Endothelial cell of umbilical vein (primary cell): ENCODE data around the gene ETNK2. TPM values are rescaled to one million over a fixed set of nuclear protein-coding genes. Genes with fewer than 3 reads are reported as not detected.
"Not testable (repeated sequence)": the region's sequence is repeated elsewhere in the genome, so short reads cannot be mapped to it uniquely, and the experiment has no call there.

Source experiments
- BruUV-seq: library from RNA; stranded (reverse); fragments of 400-500 nt; replicated peaks from 2 replicates; lab custom pipeline; 2021; lab: Mats Ljungman, UMichigan
- CTCF ChIA-PET: fragments of 300-600, 350-600 bp; sonication (Branson Sonifier 250); formaldehyde crosslinking; loops from one replicate; lab custom pipeline; 2021; ENCODE audit warnings: antibody characterized with exemption, inconsistent platforms; lab: Charles Lee
- POLR2A ChIA-PET: fragments of 300-600, 350-600 bp; sonication (Branson Sonifier 250); formaldehyde crosslinking; loops from one replicate; lab custom pipeline; 2021; ENCODE audit warnings: antibody characterized with exemption, inconsistent platforms; lab: Charles Lee
- DNase-seq: peaks from one replicate; pipeline ENCODE4 v3.0.0-alpha.2; 2011; ENCODE audit warnings: low read depth, low spot score
- FAIRE-seq: peaks from 2 replicates; lab custom pipeline; 2011; peaks lifted over from hg19 to GRCh38; lab: Jason Lieb, UNC
- H2AFZ ChIP-seq: 2 replicates; pipeline ENCODE4 v1.6.0; 2012; ENCODE audit warnings: low read depth, low read length, control low read depth, inconsistent platforms
- H3K27ac ChIP-seq: 2 replicates; pipeline ENCODE4 v1.5.1; 2011; ENCODE audit warnings: low read depth, mild to moderate bottlenecking, control low read depth, low read length, moderate library complexity; ENCODE audit not compliant: insufficient read depth
- H3K27me3 ChIP-seq, 2 experiments: 2 replicates each; pipeline versions ENCODE4 v1.6.0 to v1.6.1; 2011; ENCODE audit warnings: low read length in 2 of 2, mixed read lengths in 1 of 2; ENCODE audit not compliant: control insufficient read depth in 2 of 2, insufficient read depth in 2 of 2
- H3K36me3 ChIP-seq, 2 experiments: 2 replicates in 1 of 2; 3 replicates in 1 of 2; pipeline ENCODE4 v1.5.1; 2011; ENCODE audit warnings: low read length in 2 of 2, mild to moderate bottlenecking in 1 of 2, moderate library complexity in 1 of 2; ENCODE audit not compliant: control insufficient read depth in 2 of 2, insufficient read depth in 2 of 2; ENCODE audit errors: extremely low read depth in 1 of 2
- H3K4me1 ChIP-seq: 3 replicates; pipeline ENCODE4 v1.5.1; 2011; ENCODE audit warnings: mild to moderate bottlenecking, low read length; ENCODE audit not compliant: control insufficient read depth, insufficient read depth; ENCODE audit errors: extremely low read depth
- H3K4me2 ChIP-seq: 2 replicates; pipeline ENCODE4 v1.6.1; 2011; ENCODE audit warnings: low read length, control low read depth, mixed read lengths; ENCODE audit not compliant: insufficient read depth
- H3K4me3 ChIP-seq, 3 experiments: fragments of 200-600 bp in 1 of 3; sonication (generic), shearing (Covaris generic) in 1 of 3; replicated peaks in 1 of 3; 2 replicates each; pipeline ENCODE4 v1.5.1; 2011 to 2016; ENCODE audit warnings: control low read depth in 3 of 3, low read length in 3 of 3, mild to moderate bottlenecking in 2 of 3, inconsistent platforms in 1 of 3, low read depth in 1 of 3, moderate library complexity in 1 of 3; ENCODE audit not compliant: insufficient read depth in 1 of 3
- H3K79me2 ChIP-seq: 2 replicates; pipeline ENCODE4 v1.6.0; 2012; ENCODE audit warnings: low read length, inconsistent platforms; ENCODE audit not compliant: control insufficient read depth, insufficient read depth
- H3K9ac ChIP-seq: replicated peaks from 2 replicates; pipeline ENCODE3; 2011; ENCODE audit warnings: low read length, control low read depth; ENCODE audit not compliant: insufficient read depth; ENCODE audit errors: extremely low read depth
- H3K9me1 ChIP-seq: replicated peaks from 3 replicates; pipeline ENCODE4 v1.6.0; 2011; ENCODE audit warnings: mild to moderate bottlenecking, low read length; ENCODE audit not compliant: control insufficient read depth, insufficient read depth; ENCODE audit errors: extremely low read depth
- H3K9me3 ChIP-seq: replicated peaks from 2 replicates; pipeline ENCODE4 v1.5.1; 2012; ENCODE audit warnings: low read length, inconsistent platforms; ENCODE audit not compliant: control insufficient read depth, insufficient read depth
- H4K20me1 ChIP-seq: replicated peaks from 2 replicates; pipeline ENCODE3; 2011; ENCODE audit warnings: mild to moderate bottlenecking, low read length; ENCODE audit not compliant: control insufficient read depth, insufficient read depth; ENCODE audit errors: extremely low read depth
- EZH2 ChIP-seq: IDR thresholded peaks from 2 replicates; pipeline ENCODE4 v1.6.1; 2012; ENCODE audit warnings: borderline replicate concordance, low read depth, mild to moderate bottlenecking, moderate library complexity, low read length, inconsistent platforms; ENCODE audit not compliant: severe bottlenecking
- GATA2 ChIP-seq: IDR thresholded peaks from 2 replicates; pipeline ENCODE4 v1.7.0; 2011; ENCODE audit warnings: low read depth, mild to moderate bottlenecking, moderate library complexity, mixed read lengths, low read length; ENCODE audit not compliant: insufficient read length, insufficient read depth
- MYC ChIP-seq: IDR thresholded peaks from one replicate; pipeline ENCODE4 v1.6.1; 2011; ENCODE audit warnings: mild to moderate bottlenecking, low read depth, low read length
- POLR2AphosphoS5 ChIP-seq: IDR thresholded peaks from 2 replicates; pipeline ENCODE4 v1.6.1; 2012; ENCODE audit warnings: low read depth, mild to moderate bottlenecking, control low read depth, low read length, moderate library complexity; ENCODE audit not compliant: insufficient read depth
- dilution Hi-C: fragments of 300-500 bp; cut with MboI; formaldehyde crosslinking; loops from one replicate; pipeline ENCODE4 v1.15.0; 2019; ENCODE audit warnings: low sequenced_read_pairs; ENCODE audit not compliant: extremely low pct_ligation_motif_present
- intact Hi-C: fragments of 100-400 bp; cut with micrococcal nuclease; formaldehyde crosslinking; loops from one replicate; pipeline ENCODE4 v1.10.0; 2022
- polyA plus RNA-seq, 4 experiments: library from polyadenylated mRNA; depleted of rRNA in 3 of 4; stranded (reverse) in 3 of 4; unstranded in 1 of 4; fragments of >200 nt; gene quantifications; 2 replicates each; pipeline versions ENCODE4 v1.2.1 to v1.2.3, GENCODE V29; 2011 to 2012; ENCODE audit warnings: missing spikeins in 1 of 4
- total RNA-seq: library from RNA; stranded (reverse); gene quantifications from 2 replicates; pipeline ENCODE4 v1.2.3, GENCODE V29; 2021

The ETNK2 gene
- total and polyA plus RNA-seq, 2 donors (not counting 3 experiments of a cell fraction or from before 2014, with no cell fraction given): 13.5 to 27.5 TPM

DNA sequence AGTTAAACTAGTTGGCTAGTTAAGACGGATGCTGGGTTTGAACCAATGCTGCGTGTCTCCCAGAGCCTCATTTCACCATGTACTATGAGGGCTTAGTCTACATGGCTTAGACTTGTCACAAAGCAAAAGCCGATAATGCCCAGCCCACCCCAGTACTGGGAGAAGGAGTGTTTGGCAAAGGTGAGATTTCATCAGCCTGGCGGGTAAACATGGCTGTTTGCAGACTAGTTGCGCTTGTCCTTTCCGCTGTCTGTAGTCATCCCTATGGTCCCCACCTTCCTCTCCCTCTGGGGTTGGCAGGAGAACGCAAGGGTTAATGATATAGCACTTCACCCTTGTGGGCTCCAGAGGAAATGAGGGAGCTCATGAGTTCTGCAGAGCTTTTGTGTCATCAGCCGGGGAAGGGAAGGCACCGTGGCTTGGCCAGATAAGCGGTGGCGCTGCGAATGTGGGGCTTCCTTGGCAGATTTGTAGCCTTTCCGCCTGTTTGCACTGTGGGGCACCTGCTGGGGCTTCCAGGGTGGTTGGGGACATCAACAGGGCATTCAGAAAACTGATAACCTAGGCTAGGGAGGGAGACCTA is 49.7 kb downstream of the ETNK2 start:
- H2AFZ ChIP-seq: peak overlapping the region; percentile 4
- no TSS peak for BruUV-seq
- TF ChIP-seq EZH2: no peak
- TF ChIP-seq GATA2: peak; percentile 74
- no peak for TF ChIP-seq MYC
- TF ChIP-seq POLR2AphosphoS5: no peak
- no peaks in the 10 kb centered on the region for H3K9me1 ChIP-seq
- peaks cover 17% of the 10 kb centered on the region for H3K79me2 ChIP-seq
- H3K9me3 ChIP-seq: no peaks in the 10 kb centered on the region
- no peaks in the 10 kb centered on the region for H3K36me3 ChIP-seq
- peak; percentile 64 for DNase-seq
- CTCF ChIA-PET: interaction anchor here (0.7 to 6.8 kb wide), 6 partner anchors 9 to 231 kb away, joined by 3 to 50 read pairs (median 4); no protein-coding TSS in a partner anchor
- intact Hi-C loops (no loop called here), dilution Hi-C loops (no loop called here)
- H3K4me3 ChIP-seq: no peak overlapping the region
- POLR2A ChIA-PET: no interaction called here
- H3K27ac ChIP-seq: peak overlapping the region; percentile 1
- peaks cover 37% of the 10 kb centered on the region for H3K4me1 ChIP-seq
- H3K4me2 ChIP-seq: peak overlapping the region; percentile 54
- no peaks in the 10 kb centered on the region for H3K27me3 ChIP-seq
- FAIRE-seq: peak; percentile 80
- no peaks in the 10 kb centered on the region for H4K20me1 ChIP-seq
- H3K9ac ChIP-seq: no peak overlapping the region

GRCh38 chr1:204099754-204100153 is 52.1 kb downstream of the ETNK2 start:
- peaks cover 23% of the 10 kb centered on the region for H3K79me2 ChIP-seq
- POLR2A ChIA-PET, H4K20me1 ChIP-seq, FAIRE-seq, H3K36me3 ChIP-seq, H3K4me3 ChIP-seq, BruUV-seq, H3K27me3 ChIP-seq, H3K4me2 ChIP-seq, H3K9me3 ChIP-seq, intact Hi-C loops, dilution Hi-C loops, H2AFZ ChIP-seq, H3K27ac ChIP-seq, H3K9ac ChIP-seq, DNase-seq, H3K9me1 ChIP-seq: not testable (repeated sequence)
- peaks cover 38% of the 10 kb centered on the region for H3K4me1 ChIP-seq
- CTCF ChIA-PET: interaction anchor here (0.6 to 6.8 kb wide), 5 partner anchors 9 to 453 kb away, joined by 3 to 50 read pairs (median 4); no protein-coding TSS in a partner anchor
